Fibroblast of lung (primary cell): ENCODE results near the gene LINC00305.

Source experiments
- EZH2 ChIP-seq: IDR thresholded peaks from 2 replicates; pipeline ENCODE4 v1.5.1; 2012; ENCODE audit warnings: low read length, control low read depth, mild to moderate bottlenecking; ENCODE audit errors: missing control alignments
- TF ChIP-seq, protein P1 (sequence below), 2 donors: IDR thresholded peaks in 1 of 2; conservative IDR thresholded peaks in 1 of 2; 1 replicate in 1 of 2; 2 replicates in 1 of 2; pipeline ENCODE4 v1.5.1; 2011 to 2012; ENCODE audit warnings: low read length in 2 of 2, control low read depth in 1 of 2, inconsistent platforms in 1 of 2, low read depth in 1 of 2, mild to moderate bottlenecking in 1 of 2

DNA sequence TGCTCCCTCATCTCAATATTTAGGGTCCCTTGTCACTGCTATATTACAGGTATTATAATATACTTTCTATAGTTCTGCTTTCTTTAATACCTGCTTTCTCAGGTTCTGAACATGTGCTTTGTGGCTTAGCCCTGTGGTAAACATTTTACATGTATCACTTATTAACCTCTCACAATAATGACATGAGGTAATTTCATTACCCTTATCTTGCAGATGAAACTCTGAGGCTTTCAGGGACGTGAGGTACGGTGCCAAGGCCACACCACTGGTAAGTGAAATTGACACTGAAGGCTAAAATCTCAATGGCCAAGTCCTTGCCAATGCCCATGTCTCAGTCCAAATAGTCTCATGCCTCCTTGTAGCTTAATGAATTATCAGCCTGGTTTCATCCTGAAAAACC, 21.7 kb downstream of the LINC00305 start:
- TF ChIP-seq, protein P1, sequence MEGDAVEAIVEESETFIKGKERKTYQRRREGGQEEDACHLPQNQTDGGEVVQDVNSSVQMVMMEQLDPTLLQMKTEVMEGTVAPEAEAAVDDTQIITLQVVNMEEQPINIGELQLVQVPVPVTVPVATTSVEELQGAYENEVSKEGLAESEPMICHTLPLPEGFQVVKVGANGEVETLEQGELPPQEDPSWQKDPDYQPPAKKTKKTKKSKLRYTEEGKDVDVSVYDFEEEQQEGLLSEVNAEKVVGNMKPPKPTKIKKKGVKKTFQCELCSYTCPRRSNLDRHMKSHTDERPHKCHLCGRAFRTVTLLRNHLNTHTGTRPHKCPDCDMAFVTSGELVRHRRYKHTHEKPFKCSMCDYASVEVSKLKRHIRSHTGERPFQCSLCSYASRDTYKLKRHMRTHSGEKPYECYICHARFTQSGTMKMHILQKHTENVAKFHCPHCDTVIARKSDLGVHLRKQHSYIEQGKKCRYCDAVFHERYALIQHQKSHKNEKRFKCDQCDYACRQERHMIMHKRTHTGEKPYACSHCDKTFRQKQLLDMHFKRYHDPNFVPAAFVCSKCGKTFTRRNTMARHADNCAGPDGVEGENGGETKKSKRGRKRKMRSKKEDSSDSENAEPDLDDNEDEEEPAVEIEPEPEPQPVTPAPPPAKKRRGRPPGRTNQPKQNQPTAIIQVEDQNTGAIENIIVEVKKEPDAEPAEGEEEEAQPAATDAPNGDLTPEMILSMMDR (conservative IDR thresholded peaks at IDR 0.05 in 1 of 2, IDR thresholded peaks at IDR 0.05 in 1 of 2; ENCODE audit: low read depth in 1 of 2, low read length in 2 of 2) = no peak
- no peak for TF ChIP-seq EZH2
